ENCODE results near the gene STPG2.

STPG2 gene

GRCh38 chr4:98143001-98143899, at the start of gene STPG2:
TSS of gene STPG2 (minus strand) at chr4:98143476.
- H3K4me1 ChIP-seq (ENCODE audit: control insufficient read depth in 1 of 2, insufficient read depth in 2 of 2, low read length in 2 of 2), result no peaks in the 10 kb centered on the region
- peak within 1 kb of the TSS; percentile 94 for H3K27ac ChIP-seq (ENCODE audit: low read length)

GRCh38 chr4:98185279-98185678, 42.0 kb upstream of the STPG2 start:
- peaks cover 0 to 6% of the 10 kb centered on the region in 2 donors for H3K9me3 ChIP-seq (ENCODE audit: control insufficient read depth in 1 of 2, low read length in 2 of 2)
- no peaks in the 10 kb centered on the region for H3K27me3 ChIP-seq (ENCODE audit: low read depth, low read length)
- H3K36me3 ChIP-seq (ENCODE audit: control insufficient read depth in 1 of 2, insufficient read depth in 2 of 2, low read length in 2 of 2), result no peaks in the 10 kb centered on the region
- H3K4me3 ChIP-seq (ENCODE audit: low read depth in 1 of 2, low read length in 2 of 2), result no peak overlapping the region
- H3K27ac ChIP-seq (ENCODE audit: low read length), result no peak overlapping the region
- H3K4me1 ChIP-seq (ENCODE audit: control insufficient read depth in 1 of 2, insufficient read depth in 2 of 2, low read length in 2 of 2), result no peaks in the 10 kb centered on the region

More at GRCh38 chr4:98143001-98143899, at the start of gene STPG2:
- Histone ChIP-seq H3K27me3 (ENCODE audit: low read depth, low read length) (no peaks in the 10 kb centered on the region), H3K9me3 (ENCODE audit: control insufficient read depth in 1 of 2, low read length in 2 of 2) (no peaks in the 10 kb centered on the region), H3K36me3 (ENCODE audit: control insufficient read depth in 1 of 2, insufficient read depth in 2 of 2, low read length in 2 of 2) (no peaks in the 10 kb centered on the region), H3K4me3 (ENCODE audit: low read depth in 1 of 2, low read length in 2 of 2) (peak within 1 kb of the TSS; percentile 83 to 94)

GRCh38 chr4:98181809-98182208, 38.5 kb upstream of the STPG2 start:
- H3K27ac ChIP-seq (ENCODE audit: low read length), result no peak overlapping the region

GRCh38 chr4:98179951-98180350, 36.7 kb upstream of the STPG2 start:
- no peak overlapping the region for H3K27ac ChIP-seq (ENCODE audit: low read length)
- no peaks in the 10 kb centered on the region for H3K9me3 ChIP-seq (ENCODE audit: control insufficient read depth in 1 of 2, low read length in 2 of 2)
- no peaks in the 10 kb centered on the region for H3K36me3 ChIP-seq (ENCODE audit: control insufficient read depth in 1 of 2, insufficient read depth in 2 of 2, low read length in 2 of 2)
- H3K4me1 ChIP-seq (ENCODE audit: control insufficient read depth in 1 of 2, insufficient read depth in 2 of 2, low read length in 2 of 2), result no peaks in the 10 kb centered on the region
- H3K27me3 ChIP-seq (ENCODE audit: low read depth, low read length), result no peaks in the 10 kb centered on the region
- H3K4me3 ChIP-seq (ENCODE audit: low read depth in 1 of 2, low read length in 2 of 2), result no peak overlapping the region

More at GRCh38 chr4:98181809-98182208, 38.5 kb upstream of the STPG2 start:
- H3K4me3 ChIP-seq (ENCODE audit: low read depth in 1 of 2, low read length in 2 of 2), result no peak overlapping the region
- H3K36me3 ChIP-seq (ENCODE audit: control insufficient read depth in 1 of 2, insufficient read depth in 2 of 2, low read length in 2 of 2), result no peaks in the 10 kb centered on the region
- no peaks in the 10 kb centered on the region for H3K27me3 ChIP-seq (ENCODE audit: low read depth, low read length)
- H3K4me1 ChIP-seq (ENCODE audit: control insufficient read depth in 1 of 2, insufficient read depth in 2 of 2, low read length in 2 of 2), result no peaks in the 10 kb centered on the region
- no peaks in the 10 kb centered on the region for H3K9me3 ChIP-seq (ENCODE audit: control insufficient read depth in 1 of 2, low read length in 2 of 2)

GRCh38 chr4:98176531-98176930, 33.3 kb upstream of the STPG2 start:
- H3K27me3 ChIP-seq (ENCODE audit: low read depth, low read length), result no peaks in the 10 kb centered on the region
- H3K27ac ChIP-seq (ENCODE audit: low read length), result no peak overlapping the region
- H3K9me3 ChIP-seq (ENCODE audit: control insufficient read depth in 1 of 2, low read length in 2 of 2), result no peaks in the 10 kb centered on the region
- H3K36me3 ChIP-seq (ENCODE audit: control insufficient read depth in 1 of 2, insufficient read depth in 2 of 2, low read length in 2 of 2), result no peaks in the 10 kb centered on the region
- H3K4me1 ChIP-seq (ENCODE audit: control insufficient read depth in 1 of 2, insufficient read depth in 2 of 2, low read length in 2 of 2), result no peaks in the 10 kb centered on the region
- no peak overlapping the region for H3K4me3 ChIP-seq (ENCODE audit: low read depth in 1 of 2, low read length in 2 of 2)

- H3K27me3 ChIP-seq (ENCODE audit: low read depth, low read length), result no peaks in the 10 kb centered on the region
- no peak overlapping the region for H3K27ac ChIP-seq (ENCODE audit: low read length)
- no peaks in the 10 kb centered on the region for H3K4me1 ChIP-seq (ENCODE audit: control insufficient read depth in 1 of 2, insufficient read depth in 2 of 2, low read length in 2 of 2)
- H3K4me3 ChIP-seq (ENCODE audit: low read depth in 1 of 2, low read length in 2 of 2), result no peak overlapping the region
- no peaks in the 10 kb centered on the region for H3K9me3 ChIP-seq (ENCODE audit: control insufficient read depth in 1 of 2, low read length in 2 of 2)
- no peaks in the 10 kb centered on the region for H3K36me3 ChIP-seq (ENCODE audit: control insufficient read depth in 1 of 2, insufficient read depth in 2 of 2, low read length in 2 of 2)
Measured at GRCh38 chr4:98170035-98170434, 26.8 kb upstream of the STPG2 start.

GRCh38 chr4:98166731-98167041, 23.4 kb upstream of the STPG2 start:
- Histone ChIP-seq H3K4me3 (ENCODE audit: low read depth in 1 of 2, low read length in 2 of 2) (no peak overlapping the region), H3K4me1 (ENCODE audit: control insufficient read depth in 1 of 2, insufficient read depth in 2 of 2, low read length in 2 of 2) (no peaks in the 10 kb centered on the region), H3K9me3 (ENCODE audit: control insufficient read depth in 1 of 2, low read length in 2 of 2) (no peaks in the 10 kb centered on the region), H3K27ac (ENCODE audit: low read length) (no peak overlapping the region), H3K27me3 (ENCODE audit: low read depth, low read length) (no peaks in the 10 kb centered on the region), H3K36me3 (ENCODE audit: control insufficient read depth in 1 of 2, insufficient read depth in 2 of 2, low read length in 2 of 2) (no peaks in the 10 kb centered on the region)

GRCh38 chr4:98166025-98166730, 22.9 kb upstream of the STPG2 start:
- Histone ChIP-seq H3K4me3 (ENCODE audit: low read depth in 1 of 2, low read length in 2 of 2) (no peak overlapping the region), H3K9me3 (ENCODE audit: control insufficient read depth in 1 of 2, low read length in 2 of 2) (no peaks in the 10 kb centered on the region), H3K4me1 (ENCODE audit: control insufficient read depth in 1 of 2, insufficient read depth in 2 of 2, low read length in 2 of 2) (no peaks in the 10 kb centered on the region), H3K27ac (ENCODE audit: low read length) (no peak overlapping the region), H3K36me3 (ENCODE audit: control insufficient read depth in 1 of 2, insufficient read depth in 2 of 2, low read length in 2 of 2) (no peaks in the 10 kb centered on the region), H3K27me3 (ENCODE audit: low read depth, low read length) (no peaks in the 10 kb centered on the region)

GRCh38 chr4:98162696-98163095, 19.4 kb upstream of the STPG2 start:
- Histone ChIP-seq H3K4me3 (ENCODE audit: low read depth in 1 of 2, low read length in 2 of 2) (no peak overlapping the region), H3K36me3 (ENCODE audit: control insufficient read depth in 1 of 2, insufficient read depth in 2 of 2, low read length in 2 of 2) (no peaks in the 10 kb centered on the region), H3K9me3 (ENCODE audit: control insufficient read depth in 1 of 2, low read length in 2 of 2) (peaks cover 0 to 2% of the 10 kb centered on the region in 2 donors), H3K27ac (ENCODE audit: low read length) (no peak overlapping the region), H3K27me3 (ENCODE audit: low read depth, low read length) (no peaks in the 10 kb centered on the region), H3K4me1 (ENCODE audit: control insufficient read depth in 1 of 2, insufficient read depth in 2 of 2, low read length in 2 of 2) (no peaks in the 10 kb centered on the region)

- H3K27me3 ChIP-seq (ENCODE audit: low read depth, low read length), result no peaks in the 10 kb centered on the region
- no peaks in the 10 kb centered on the region for H3K4me1 ChIP-seq (ENCODE audit: control insufficient read depth in 1 of 2, insufficient read depth in 2 of 2, low read length in 2 of 2)
- no peak overlapping the region for H3K4me3 ChIP-seq (ENCODE audit: low read depth in 1 of 2, low read length in 2 of 2)
- no peak overlapping the region for H3K27ac ChIP-seq (ENCODE audit: low read length)
- H3K36me3 ChIP-seq (ENCODE audit: control insufficient read depth in 1 of 2, insufficient read depth in 2 of 2, low read length in 2 of 2), result no peaks in the 10 kb centered on the region
- H3K9me3 ChIP-seq (ENCODE audit: control insufficient read depth in 1 of 2, low read length in 2 of 2), result no peaks in the 10 kb centered on the region
Measured at GRCh38 chr4:98151145-98151924, 8.1 kb upstream of the STPG2 start.

- Histone ChIP-seq H3K9me3 (ENCODE audit: control insufficient read depth in 1 of 2, low read length in 2 of 2) (no peaks in the 10 kb centered on the region), H3K27me3 (ENCODE audit: low read depth, low read length) (no peaks in the 10 kb centered on the region), H3K36me3 (ENCODE audit: control insufficient read depth in 1 of 2, insufficient read depth in 2 of 2, low read length in 2 of 2) (no peaks in the 10 kb centered on the region), H3K4me1 (ENCODE audit: control insufficient read depth in 1 of 2, insufficient read depth in 2 of 2, low read length in 2 of 2) (no peaks in the 10 kb centered on the region), H3K4me3 (ENCODE audit: low read depth in 1 of 2, low read length in 2 of 2) (no peak overlapping the region), H3K27ac (ENCODE audit: low read length) (no peak overlapping the region)
Measured at GRCh38 chr4:98150092-98150761, 7.0 kb upstream of the STPG2 start.
